Left lobe of liver (tissue), 2 donors: ENCODE data around the gene STAMBP. TPM values are rescaled to one million over a fixed set of nuclear protein-coding genes. Genes with fewer than 3 reads are reported as not detected.
"Not testable (repeated sequence)": the region's sequence is repeated elsewhere in the genome, so short reads cannot be mapped to it uniquely, and the experiment has no call there.

Experiments
- ATAC-seq: fragments of 200-7000 bp; cut with Tn5 transposase; one replicate; pipeline ENCODE4 v1.9.1; 2020; ENCODE audit warnings: mild to moderate bottlenecking, moderate library complexity
- DNase-seq: peaks from one replicate; pipeline ENCODE4 v3.0.0-alpha.2; 2020; ENCODE audit warnings: low spot score
- total RNA-seq: library from RNA; stranded (reverse); gene quantifications from one replicate; pipeline ENCODE4 v1.2.1, GENCODE V29; 2021
- donor health status: DM: no; HTN: no; CAD: no; lungs with moderate emphysema.
- donor health status: DM: no; HTN: yes; CAD: no.

The STAMBP gene
- total RNA-seq, 1 donor from 2014 or later: 13.3 TPM

GRCh38 chr2:73903949-73904613, 75.3 kb downstream of the STAMBP start:
- not testable (repeated sequence) for ATAC-seq

GRCh38 chr2:73904952-73905351, 76.2 kb downstream of the STAMBP start:
- DNase-seq (no peak), ATAC-seq (no peak)

More at GRCh38 chr2:73903949-73904613, 75.3 kb downstream of the STAMBP start:
- DNase-seq: not testable (repeated sequence)

GRCh38 chr2:73906847-73907505, 78.2 kb downstream of the STAMBP start:
- ATAC-seq (no peak), DNase-seq (no peak)

GRCh38 chr2:73907840-73908452, 79.2 kb downstream of the STAMBP start:
- no peak for DNase-seq
- no peak for ATAC-seq

GRCh38 chr2:73908689-73909652, 80.2 kb downstream of the STAMBP start:
- ATAC-seq: no peak
- DNase-seq: no peak

- ATAC-seq: no peak
- no peak for DNase-seq
Measured at GRCh38 chr2:73910873-73911547, 82.2 kb downstream of the STAMBP start.

- ATAC-seq (no peak), DNase-seq (no peak)
Measured at GRCh38 chr2:73911548-73912208, 82.9 kb downstream of the STAMBP start.

- DNase-seq: no peak
- ATAC-seq: no peak
Measured at GRCh38 chr2:73913414-73914054, 84.8 kb downstream of the STAMBP start.

- DNase-seq: no peak
- ATAC-seq: no peak
Measured at GRCh38 chr2:73914667-73915066, 85.9 kb downstream of the STAMBP start.

- DNase-seq (no peak), ATAC-seq (no peak)
Measured at GRCh38 chr2:73915437-73915993, 86.8 kb downstream of the STAMBP start.

- ATAC-seq (no peak), DNase-seq (no peak)
Measured at GRCh38 chr2:73916666-73917065, 87.9 kb downstream of the STAMBP start.

- no peak for DNase-seq
- no peak for ATAC-seq
Measured at GRCh38 chr2:73917296-73917695, 88.5 kb downstream of the STAMBP start.

- no peak for DNase-seq
- ATAC-seq: no peak
Measured at GRCh38 chr2:73917696-73918207, 89.0 kb downstream of the STAMBP start.

- ATAC-seq: no peak
- DNase-seq: no peak
Measured at GRCh38 chr2:73918856-73919255, 90.1 kb downstream of the STAMBP start.

GRCh38 chr2:73919596-73920228, 91.0 kb downstream of the STAMBP start:
- DNase-seq: no peak
- no peak for ATAC-seq

- ATAC-seq (peak; percentile 55), DNase-seq (no peak)
Measured at GRCh38 chr2:73920577-73921545, 92.1 kb downstream of the STAMBP start.

GRCh38 chr2:73921581-73921980, 92.8 kb downstream of the STAMBP start:
- DNase-seq: no peak
- ATAC-seq: no peak
